Activated naive CD8-positive, alpha-beta T cell treated with anti-CD3 and anti-CD28 coated beads, Interleukin-2, amount 10 ng/mL, durations not matched to agents 7 days and 5 days (primary cell): Measurements from ENCODE around the gene ATF7IP. TPM values are rescaled to one million over a fixed set of nuclear protein-coding genes. Genes with fewer than 3 reads are reported as not detected.
"Not testable (repeated sequence)": the region's sequence is repeated elsewhere in the genome, so short reads cannot be mapped to it uniquely, and the experiment has no call there.

Experiments
- ATAC-seq: fragments of 150-1000 bp; cut with Tn5 transposase; one replicate; pipeline ENCODE4 v1.10.0; 2021; ENCODE audit warnings: low read depth, moderate library complexity
- POLR2A ChIA-PET: fragments of 350-600 bp; sonication (Branson Sonifier 250); formaldehyde crosslinking; loops from one replicate; lab custom pipeline; 2021; ENCODE audit warnings: antibody characterized with exemption; lab: Charles Lee
- DNase-seq: peaks from one replicate; pipeline ENCODE4 v3.0.0; 2021
- H3K27ac Mint-ChIP-seq: one replicate; pipeline ENCODE4 v1.8.0; 2022; ENCODE audit warnings: mild to moderate bottlenecking, mixed read lengths
- H3K27me3 Mint-ChIP-seq: one replicate; pipeline ENCODE4 v1.8.0; 2022; ENCODE audit warnings: mild to moderate bottlenecking, moderate library complexity, mixed read lengths
- H3K36me3 Mint-ChIP-seq: one replicate; pipeline ENCODE4 v1.8.0; 2021; ENCODE audit warnings: mild to moderate bottlenecking, mixed read lengths
- H3K4me1 Mint-ChIP-seq: one replicate; pipeline ENCODE4 v1.8.0; 2021; ENCODE audit warnings: mixed read lengths
- H3K4me3 Mint-ChIP-seq: one replicate; pipeline ENCODE4 v1.8.0; 2022; ENCODE audit warnings: mild to moderate bottlenecking, moderate library complexity, mixed read lengths
- H3K9me3 Mint-ChIP-seq: one replicate; pipeline ENCODE4 v1.8.0; 2021; ENCODE audit warnings: mixed read lengths
- total RNA-seq, 2 experiments: library from RNA; stranded (reverse); gene quantifications; one replicate each; pipeline ENCODE4 v1.2.3, GENCODE V29; 2021

Gene ATF7IP
- total RNA-seq, 2 experiments from 2014 or later, result 149 to 172 TPM

DNA sequence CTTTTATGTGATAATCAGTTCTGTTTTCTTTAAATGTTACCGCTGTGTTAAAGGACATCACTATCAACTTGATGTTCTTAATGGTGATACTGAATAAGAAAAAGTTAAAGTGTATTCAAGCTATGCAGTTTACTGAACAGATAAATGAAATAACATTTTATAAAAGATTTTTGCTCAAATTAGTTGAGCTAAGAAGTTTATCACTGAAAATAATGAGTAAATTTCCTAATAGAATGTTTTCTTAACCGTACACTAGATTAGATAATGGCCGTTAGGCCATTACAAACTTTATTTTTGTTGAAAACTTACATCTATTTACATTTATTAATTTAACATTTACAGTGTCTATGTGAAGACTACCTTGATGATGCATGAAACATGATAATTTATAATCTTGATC is 25.0 kb downstream of the ATF7IP start:
- POLR2A ChIA-PET, result interaction anchor here (0.5 to 1.5 kb wide), 3 partner anchors 11 to 136 kb away, joined by 3 to 5 read pairs (median 3); no protein-coding TSS in a partner anchor
- H3K4me3 Mint-ChIP-seq, result peak overlapping the region; percentile 81
- peaks cover 58% of the 10 kb centered on the region for H3K4me1 Mint-ChIP-seq
- H3K27me3 Mint-ChIP-seq, result no peaks in the 10 kb centered on the region
- H3K36me3 Mint-ChIP-seq, result peaks cover 37% of the 10 kb centered on the region
- no peak for ATAC-seq
- no peak for DNase-seq
- peak overlapping the region; percentile 89 for H3K27ac Mint-ChIP-seq
- no peaks in the 10 kb centered on the region for H3K9me3 Mint-ChIP-seq

GRCh38 chr12:14390870-14391530 is 25.5 kb downstream of the ATF7IP start:
- Mint-ChIP-seq H3K27ac (peak overlapping the region; percentile 89), H3K4me3 (peak overlapping the region; percentile 81), H3K4me1 (peaks cover 61% of the 10 kb centered on the region), H3K36me3 (peaks cover 39% of the 10 kb centered on the region), H3K9me3 (no peaks in the 10 kb centered on the region), H3K27me3 (no peaks in the 10 kb centered on the region)
- peak; percentile 14 for ATAC-seq
- DNase-seq, result no peak
- POLR2A ChIA-PET, result interaction anchor here (0.5 to 2.5 kb wide), 4 partner anchors 10 to 136 kb away, joined by 3 to 10 read pairs (median 4); partner anchors contain the start of gene ATF7IP

DNA sequence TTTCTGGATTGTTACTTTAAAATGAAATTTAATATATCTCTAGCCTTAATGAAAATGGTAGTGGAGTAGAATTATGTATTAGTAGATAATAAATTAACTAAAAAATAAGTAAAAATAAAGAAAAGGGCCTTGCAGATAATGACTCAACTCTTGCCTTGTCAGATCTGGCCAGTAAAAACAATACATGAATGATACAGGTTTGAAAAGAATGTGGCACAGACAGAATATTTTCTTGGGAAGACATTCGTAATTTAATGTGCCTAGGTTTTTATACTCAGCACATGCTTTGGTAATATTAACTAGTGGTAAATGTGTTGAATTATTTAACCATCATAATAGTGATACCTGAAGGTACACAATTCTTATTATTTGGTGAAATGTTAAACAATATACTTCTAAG is 28.3 kb downstream of the ATF7IP start:
- Mint-ChIP-seq H3K36me3 (peaks cover 40% of the 10 kb centered on the region), H3K27me3 (no peaks in the 10 kb centered on the region), H3K4me3 (peak overlapping the region; percentile 67), H3K4me1 (peaks cover 63% of the 10 kb centered on the region), H3K27ac (peak overlapping the region; percentile 89), H3K9me3 (no peaks in the 10 kb centered on the region)
- POLR2A ChIA-PET, result interaction anchor here (1.0 to 4.0 kb wide), 7 partner anchors 8 to 377 kb away, joined by 3 to 55 read pairs (median 12); partner anchors contain the start of gene ATF7IP
- ATAC-seq, result no peak
- no peak for DNase-seq

DNA sequence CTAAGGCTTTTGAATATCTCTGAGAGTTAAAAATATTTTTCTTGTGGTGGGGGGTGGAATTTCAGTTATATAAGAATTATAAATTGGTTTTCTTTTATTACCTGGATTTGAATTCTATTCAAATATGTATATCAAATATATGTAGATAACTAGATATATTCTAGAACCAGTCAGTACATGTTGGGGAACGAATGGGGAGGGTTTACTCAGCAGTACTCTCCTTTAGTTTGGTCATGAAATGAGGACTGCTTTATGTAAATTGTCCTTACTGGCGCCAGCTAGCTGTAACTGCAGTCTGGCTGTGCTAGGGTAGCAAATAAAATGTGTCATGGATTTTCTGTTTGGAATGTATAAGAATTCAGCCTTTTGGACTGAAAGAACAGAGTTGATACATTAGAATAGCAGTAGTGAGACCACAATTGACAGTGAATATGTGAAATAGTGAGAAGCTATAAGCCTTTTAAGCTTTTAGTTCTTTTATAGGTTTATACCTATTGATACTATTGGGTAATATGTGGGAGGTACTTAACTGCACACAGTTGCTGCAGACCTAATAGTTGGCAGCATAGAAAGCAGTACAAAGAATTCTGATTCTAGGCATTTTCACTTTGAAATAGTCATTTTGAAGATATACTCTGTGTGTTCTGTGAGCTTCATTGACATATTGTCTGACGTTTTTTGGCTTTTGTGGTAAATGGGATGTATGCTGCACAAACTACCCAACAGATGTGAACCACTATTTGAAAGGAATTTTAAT is 29.0 kb downstream of the ATF7IP start:
- Mint-ChIP-seq H3K36me3 (peaks cover 43% of the 10 kb centered on the region), H3K9me3 (no peaks in the 10 kb centered on the region), H3K27ac (peak overlapping the region; percentile 89), H3K4me1 (peaks cover 61% of the 10 kb centered on the region), H3K27me3 (no peaks in the 10 kb centered on the region), H3K4me3 (peak overlapping the region; percentile 83)
- DNase-seq (no peak), ATAC-seq (peak; percentile 76)
- POLR2A ChIA-PET, result interaction anchor here (0.8 to 4.0 kb wide), 10 partner anchors 9 to 379 kb away, joined by 3 to 55 read pairs (median 9); partner anchors contain the start of gene ATF7IP

GRCh38 chr12:14395074-14395778 is 29.7 kb downstream of the ATF7IP start:
- Mint-ChIP-seq H3K36me3 (peaks cover 43% of the 10 kb centered on the region), H3K4me1 (peaks cover 63% of the 10 kb centered on the region), H3K9me3 (no peaks in the 10 kb centered on the region), H3K4me3 (peak overlapping the region; percentile 83), H3K27me3 (no peaks in the 10 kb centered on the region), H3K27ac (peak overlapping the region; percentile 89)
- POLR2A ChIA-PET, result interaction anchor here (0.7 to 4.0 kb wide), 10 partner anchors 10 to 378 kb away, joined by 3 to 55 read pairs (median 9); partner anchors contain the start of gene ATF7IP
- ATAC-seq, result peak; percentile 17
- DNase-seq, result no peak

- Mint-ChIP-seq H3K27ac (peak overlapping the region; percentile 83), H3K36me3 (peaks cover 40% of the 10 kb centered on the region), H3K9me3 (no peaks in the 10 kb centered on the region), H3K4me1 (peaks cover 66% of the 10 kb centered on the region), H3K27me3 (no peaks in the 10 kb centered on the region), H3K4me3 (peak overlapping the region; percentile 82)
- DNase-seq (no peak), ATAC-seq (peak; percentile 68)
- POLR2A ChIA-PET, result interaction anchor here (0.6 to 4.0 kb wide), 7 partner anchors 11 to 585 kb away, joined by 3 to 55 read pairs (median 5); partner anchors contain the start of gene ATF7IP
Measured at GRCh38 chr12:14396071-14396470, 30.6 kb downstream of the ATF7IP start.

DNA sequence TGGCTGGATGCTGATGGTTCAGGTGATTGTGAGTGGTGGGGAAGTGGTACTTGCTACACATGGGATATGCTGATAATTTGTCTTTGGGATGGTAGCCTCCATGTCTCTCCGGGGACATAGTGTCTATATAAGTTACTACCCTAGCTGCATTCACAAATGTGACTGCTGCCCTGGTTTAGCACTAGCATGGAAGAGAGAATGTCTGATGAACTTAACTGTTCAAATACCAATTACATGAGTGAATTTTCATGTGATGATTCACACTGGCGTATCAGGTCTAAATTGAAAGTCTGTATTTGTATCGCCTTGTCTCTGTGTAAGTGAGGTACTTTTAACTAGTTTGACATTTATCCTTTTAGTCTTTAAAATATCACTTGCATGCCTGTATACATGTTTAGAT is 34.4 kb downstream of the ATF7IP start:
- no peaks in the 10 kb centered on the region for H3K27me3 Mint-ChIP-seq
- POLR2A ChIA-PET, result interaction anchor here (0.8 kb wide), 1 partner anchor 35 kb away, joined by 3 read pairs; no protein-coding TSS in a partner anchor
- DNase-seq (no peak), ATAC-seq (no peak)
- H3K4me1 Mint-ChIP-seq, result peaks cover 65% of the 10 kb centered on the region
- H3K36me3 Mint-ChIP-seq, result peaks cover 34% of the 10 kb centered on the region
- no peaks in the 10 kb centered on the region for H3K9me3 Mint-ChIP-seq
- H3K4me3 Mint-ChIP-seq, result peak overlapping the region; percentile 58
- peak overlapping the region; percentile 60 for H3K27ac Mint-ChIP-seq

- DNase-seq (no peak), ATAC-seq (no peak)
- peaks cover 39% of the 10 kb centered on the region for H3K36me3 Mint-ChIP-seq
- no peaks in the 10 kb centered on the region for H3K9me3 Mint-ChIP-seq
- H3K27ac Mint-ChIP-seq, result peak overlapping the region; percentile 67
- H3K4me3 Mint-ChIP-seq, result peak overlapping the region; percentile 58
- no peaks in the 10 kb centered on the region for H3K27me3 Mint-ChIP-seq
- H3K4me1 Mint-ChIP-seq, result peaks cover 65% of the 10 kb centered on the region
- POLR2A ChIA-PET, result interaction anchor here (2.2 kb wide), 1 partner anchor 12 kb away, joined by 6 read pairs; no protein-coding TSS in a partner anchor
Measured at GRCh38 chr12:14400599-14400998, 35.1 kb downstream of the ATF7IP start.

DNA sequence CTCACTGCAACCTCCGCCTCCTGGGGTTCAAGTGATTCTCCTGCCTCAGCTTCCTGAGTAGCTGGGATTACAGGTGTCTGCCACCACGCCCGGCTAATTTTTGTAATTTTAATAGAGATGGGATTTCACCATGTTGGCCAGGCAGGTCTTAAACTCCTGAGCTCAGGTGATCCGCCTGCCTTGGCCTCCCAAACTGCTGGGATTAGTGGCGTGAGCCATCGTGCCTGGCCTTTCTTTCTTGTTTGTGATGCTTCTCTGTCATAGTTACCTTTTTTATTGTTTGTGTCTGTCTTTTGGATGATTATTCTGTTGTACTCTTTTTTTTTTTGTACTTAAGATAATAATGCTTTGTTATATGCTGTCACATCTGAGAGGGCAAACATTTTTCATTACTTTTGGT is 35.8 kb downstream of the ATF7IP start:
- peak overlapping the region; percentile 58 for H3K4me3 Mint-ChIP-seq
- H3K27ac Mint-ChIP-seq, result peak overlapping the region; percentile 80
- POLR2A ChIA-PET, result interaction anchor here (0.6 to 2.2 kb wide), 5 partner anchors 11 to 36 kb away, joined by 3 to 12 read pairs (median 4); no protein-coding TSS in a partner anchor
- DNase-seq, H3K27me3 Mint-ChIP-seq, ATAC-seq, H3K9me3 Mint-ChIP-seq: not testable (repeated sequence)
- peaks cover 65% of the 10 kb centered on the region for H3K4me1 Mint-ChIP-seq
- H3K36me3 Mint-ChIP-seq, result peaks cover 39% of the 10 kb centered on the region

GRCh38 chr12:14402697-14403096 is 37.2 kb downstream of the ATF7IP start:
- Mint-ChIP-seq H3K4me1 (peaks cover 55% of the 10 kb centered on the region), H3K27ac (no peak overlapping the region), H3K27me3 (no peaks in the 10 kb centered on the region), H3K4me3 (peak overlapping the region; percentile 42), H3K36me3 (peaks cover 26% of the 10 kb centered on the region), H3K9me3 (no peaks in the 10 kb centered on the region)
- POLR2A ChIA-PET, result interaction anchor here (1.0 to 2.2 kb wide), 3 partner anchors 14 to 368 kb away, joined by 3 to 6 read pairs (median 4); partner anchors contain the start of gene ATF7IP
- DNase-seq (no peak), ATAC-seq (no peak)

DNA sequence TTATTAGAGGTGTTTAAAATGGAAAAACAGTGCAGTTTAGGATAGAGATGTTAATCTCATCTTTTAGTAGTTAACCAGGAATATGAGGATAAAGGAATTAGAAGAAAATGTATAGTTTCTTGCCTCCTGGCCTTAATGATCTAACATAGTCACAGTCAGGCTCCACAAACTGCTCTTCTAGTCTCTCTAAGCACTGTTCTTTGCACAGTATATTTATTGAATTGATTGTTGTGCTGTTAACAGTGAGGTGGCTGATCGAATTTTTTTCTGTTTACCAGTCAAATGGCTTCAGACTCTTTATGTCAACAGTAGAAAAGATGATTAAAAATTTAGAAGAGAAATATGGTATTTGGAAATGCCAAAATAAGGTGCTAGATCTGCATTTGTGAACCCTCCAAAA is 37.8 kb downstream of the ATF7IP start:
- POLR2A ChIA-PET, result interaction anchor here (1.4 kb wide), 1 partner anchor 38 kb away, joined by 4 read pairs; the partner anchor contains the start of gene ATF7IP
- ATAC-seq, result no peak
- Mint-ChIP-seq H3K9me3 (no peaks in the 10 kb centered on the region), H3K27ac (no peak overlapping the region), H3K36me3 (peaks cover 29% of the 10 kb centered on the region), H3K4me3 (peak overlapping the region; percentile 16), H3K27me3 (no peaks in the 10 kb centered on the region), H3K4me1 (peaks cover 55% of the 10 kb centered on the region)
- no peak for DNase-seq

DNA sequence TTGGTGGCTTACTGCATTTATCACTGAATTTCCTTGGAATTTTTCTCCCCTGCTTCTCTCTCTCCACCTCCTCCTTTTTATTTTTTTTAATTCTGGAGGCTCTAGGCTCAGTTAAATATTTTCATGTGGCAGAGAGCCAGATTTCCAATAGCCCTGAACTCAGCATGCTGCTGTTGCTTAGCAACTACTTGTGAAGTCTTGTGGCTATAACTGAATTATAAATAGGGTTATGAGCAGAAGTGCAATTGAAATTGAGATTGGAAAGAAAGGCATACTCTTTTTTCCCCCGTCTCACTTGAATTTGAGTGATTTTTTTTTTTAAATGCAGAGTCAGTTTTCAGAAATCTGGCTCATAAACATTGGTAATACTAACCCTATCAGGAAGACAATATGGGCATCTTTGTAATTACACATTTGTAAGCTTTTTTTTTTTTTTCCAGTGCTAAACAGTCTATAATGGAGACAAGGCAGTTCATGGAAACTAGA is 38.3 kb downstream of the ATF7IP start:
- POLR2A ChIA-PET, result no interaction called here
- Mint-ChIP-seq H3K36me3 (peaks cover 32% of the 10 kb centered on the region), H3K9me3 (no peaks in the 10 kb centered on the region), H3K4me1 (peaks cover 55% of the 10 kb centered on the region), H3K4me3 (peak overlapping the region; percentile 40), H3K27ac (peak overlapping the region; percentile 57), H3K27me3 (no peaks in the 10 kb centered on the region)
- ATAC-seq, result peak; percentile 35
- DNase-seq, result no peak
